ENCODE data around the gene GJA5. TPM values are rescaled to one million over a fixed set of nuclear protein-coding genes. Genes with fewer than 3 reads are reported as not detected.

GJA5 gene
- total RNA-seq, 1 donor from 2014 or later: not detected

DNA sequence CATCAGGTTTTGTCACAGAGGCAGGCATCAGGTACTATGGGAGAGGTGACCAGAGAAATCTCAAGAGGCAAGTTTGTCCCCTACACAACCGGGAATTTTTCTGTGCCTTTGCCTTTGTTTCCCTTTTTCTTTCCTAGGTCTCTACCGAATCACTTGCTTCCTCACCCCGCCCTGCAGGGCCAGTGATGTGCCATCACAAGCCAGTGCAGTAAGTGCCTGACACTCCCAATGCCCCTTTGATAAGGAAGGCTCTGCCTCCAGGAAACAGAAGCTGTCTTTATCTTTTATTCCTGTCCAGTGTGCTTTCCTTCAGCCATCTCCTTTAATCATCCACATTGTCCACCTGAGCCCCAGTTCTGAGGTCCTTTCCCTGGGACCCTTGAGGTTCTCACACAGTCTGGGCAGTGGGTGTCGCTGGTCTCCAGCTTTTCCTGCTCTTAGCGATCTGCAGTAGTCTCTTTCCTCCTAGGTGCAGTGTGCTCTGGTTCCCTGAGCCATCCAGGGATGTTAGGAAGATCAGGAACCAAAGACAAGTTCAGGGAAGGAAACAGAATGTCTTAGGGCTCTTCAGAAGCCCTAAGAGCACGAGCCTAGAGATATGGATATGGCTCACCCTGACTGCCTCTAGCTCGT lies 36.6 kb downstream of the GJA5 start:
- intact Hi-C loops (cut with micrococcal nuclease): loop anchor here (2.0 kb wide), 1 partner anchor 169 kb away; no protein-coding TSS in a partner anchor
- no peak for DNase-seq
- H3K4me3 Mint-ChIP-seq: no peak overlapping the region
- H3K9me3 Mint-ChIP-seq: peaks cover 11% of the 10 kb centered on the region
- TF ChIP-seq, protein P1, sequence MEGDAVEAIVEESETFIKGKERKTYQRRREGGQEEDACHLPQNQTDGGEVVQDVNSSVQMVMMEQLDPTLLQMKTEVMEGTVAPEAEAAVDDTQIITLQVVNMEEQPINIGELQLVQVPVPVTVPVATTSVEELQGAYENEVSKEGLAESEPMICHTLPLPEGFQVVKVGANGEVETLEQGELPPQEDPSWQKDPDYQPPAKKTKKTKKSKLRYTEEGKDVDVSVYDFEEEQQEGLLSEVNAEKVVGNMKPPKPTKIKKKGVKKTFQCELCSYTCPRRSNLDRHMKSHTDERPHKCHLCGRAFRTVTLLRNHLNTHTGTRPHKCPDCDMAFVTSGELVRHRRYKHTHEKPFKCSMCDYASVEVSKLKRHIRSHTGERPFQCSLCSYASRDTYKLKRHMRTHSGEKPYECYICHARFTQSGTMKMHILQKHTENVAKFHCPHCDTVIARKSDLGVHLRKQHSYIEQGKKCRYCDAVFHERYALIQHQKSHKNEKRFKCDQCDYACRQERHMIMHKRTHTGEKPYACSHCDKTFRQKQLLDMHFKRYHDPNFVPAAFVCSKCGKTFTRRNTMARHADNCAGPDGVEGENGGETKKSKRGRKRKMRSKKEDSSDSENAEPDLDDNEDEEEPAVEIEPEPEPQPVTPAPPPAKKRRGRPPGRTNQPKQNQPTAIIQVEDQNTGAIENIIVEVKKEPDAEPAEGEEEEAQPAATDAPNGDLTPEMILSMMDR (IDR thresholded peaks at IDR 0.05): no peak
- POLR2A ChIA-PET: no interaction called here
- H3K27ac Mint-ChIP-seq: no peak overlapping the region
- peaks cover 3% of the 10 kb centered on the region for H3K27me3 Mint-ChIP-seq
- ATAC-seq (ENCODE audit: low read depth): no peak
- CTCF ChIA-PET: interaction anchor here (1.3 kb wide), 1 partner anchor 169 kb away, joined by 6 read pairs; no protein-coding TSS in a partner anchor
- H3K36me3 Mint-ChIP-seq (ENCODE audit: low read depth): no peaks in the 10 kb centered on the region
- H3K4me1 Mint-ChIP-seq: no peaks in the 10 kb centered on the region

DNA sequence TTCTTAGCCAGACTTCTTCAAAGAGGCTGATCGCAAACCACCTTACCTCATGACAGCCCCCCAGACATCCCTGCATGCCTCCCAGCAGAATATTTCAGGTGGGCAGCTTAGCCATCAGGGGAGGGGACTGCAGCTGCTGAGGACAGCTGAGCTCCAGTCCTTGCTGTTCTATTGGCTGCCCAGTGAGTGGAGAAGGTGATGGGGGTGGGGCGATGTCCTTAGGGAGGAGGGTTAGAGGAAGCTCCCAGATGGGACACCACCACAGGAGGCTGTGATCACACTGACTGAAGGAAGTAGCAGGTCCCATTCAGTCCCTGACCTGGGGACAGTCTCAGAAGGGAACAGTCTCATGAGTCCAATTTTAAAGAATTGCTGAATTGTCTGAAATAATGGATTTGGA lies 38.3 kb downstream of the GJA5 start:
- ATAC-seq (ENCODE audit: low read depth) (no peak), DNase-seq (no peak)
- Mint-ChIP-seq H3K27me3 (peaks cover 3% of the 10 kb centered on the region), H3K36me3 (ENCODE audit: low read depth) (no peaks in the 10 kb centered on the region), H3K4me3 (no peak overlapping the region), H3K9me3 (peaks cover 12% of the 10 kb centered on the region), H3K4me1 (peaks cover 9% of the 10 kb centered on the region), H3K27ac (no peak overlapping the region)
- TF ChIP-seq, protein P1 (IDR thresholded peaks at IDR 0.05): no peak
- intact Hi-C loops (cut with micrococcal nuclease): no loop called here
- ChIA-PET POLR2A (no interaction called here), CTCF (no interaction called here)

DNA sequence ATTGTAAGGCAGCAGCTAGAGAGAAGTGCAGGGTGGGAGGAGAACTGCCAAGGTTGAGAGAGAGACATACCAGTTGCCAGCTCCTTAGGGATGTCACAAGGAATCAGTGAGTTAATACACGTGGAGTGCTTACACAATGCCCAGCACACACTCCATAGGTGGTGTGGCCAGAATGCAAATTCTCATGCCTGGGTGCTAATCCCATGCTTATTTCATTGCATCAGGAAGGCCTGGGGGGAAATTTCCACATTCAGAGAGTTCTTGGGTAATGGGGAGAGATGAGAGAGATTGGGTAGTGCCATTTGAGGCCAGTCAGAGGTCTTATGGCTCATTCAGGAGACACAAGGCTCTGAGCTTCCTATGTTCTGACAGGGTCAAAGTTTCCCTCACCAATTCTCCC lies 38.7 kb downstream of the GJA5 start:
- DNase-seq (no peak), ATAC-seq (ENCODE audit: low read depth) (no peak)
- no peak overlapping the region for H3K27ac Mint-ChIP-seq
- peaks cover 3% of the 10 kb centered on the region for H3K27me3 Mint-ChIP-seq
- intact Hi-C loops (cut with micrococcal nuclease): no loop called here
- no peaks in the 10 kb centered on the region for H3K36me3 Mint-ChIP-seq (ENCODE audit: low read depth)
- POLR2A ChIA-PET: no interaction called here
- TF ChIP-seq, protein P1 (IDR thresholded peaks at IDR 0.05): no peak
- CTCF ChIA-PET: no interaction called here
- H3K9me3 Mint-ChIP-seq: peaks cover 12% of the 10 kb centered on the region
- no peak overlapping the region for H3K4me3 Mint-ChIP-seq
- H3K4me1 Mint-ChIP-seq: peaks cover 13% of the 10 kb centered on the region

- intact Hi-C loops (cut with micrococcal nuclease): no loop called here
- ChIA-PET CTCF (no interaction called here), POLR2A (no interaction called here)
- no peak for ATAC-seq (ENCODE audit: low read depth)
- TF ChIP-seq, protein P1 (IDR thresholded peaks at IDR 0.05): no peak
- H3K27ac Mint-ChIP-seq: no peak overlapping the region
- no peak for DNase-seq
- peaks cover 13% of the 10 kb centered on the region for H3K4me1 Mint-ChIP-seq
- H3K9me3 Mint-ChIP-seq: peaks cover 12% of the 10 kb centered on the region
- H3K27me3 Mint-ChIP-seq: peaks cover 8% of the 10 kb centered on the region
- H3K4me3 Mint-ChIP-seq: no peak overlapping the region
- H3K36me3 Mint-ChIP-seq (ENCODE audit: low read depth): no peaks in the 10 kb centered on the region
Measured at GRCh38 chr1:147720557-147720956, 39.8 kb downstream of the GJA5 start.

- ChIA-PET CTCF (no interaction called here), POLR2A (no interaction called here)
- TF ChIP-seq, protein P1 (IDR thresholded peaks at IDR 0.05): no peak
- no peaks in the 10 kb centered on the region for H3K36me3 Mint-ChIP-seq (ENCODE audit: low read depth)
- no peak overlapping the region for H3K27ac Mint-ChIP-seq
- intact Hi-C loops (cut with micrococcal nuclease): no loop called here
- peaks cover 16% of the 10 kb centered on the region for H3K27me3 Mint-ChIP-seq
- ATAC-seq (ENCODE audit: low read depth) (no peak), DNase-seq (no peak)
- peaks cover 13% of the 10 kb centered on the region for H3K4me1 Mint-ChIP-seq
- no peak overlapping the region for H3K4me3 Mint-ChIP-seq
- H3K9me3 Mint-ChIP-seq: peaks cover 12% of the 10 kb centered on the region
Measured at GRCh38 chr1:147719711-147720225, 40.6 kb downstream of the GJA5 start.

All from activated B cell treated with CpG ODN at 0.5 μM for 24 hours (primary cell).